GM18508 (cell line): ENCODE data around the gene AKAP10.
"Not testable (repeated sequence)": the region's sequence is repeated elsewhere in the genome, so short reads cannot be mapped to it uniquely, and the experiment has no call there.

ENCODE experiments used
- ATAC-seq: cut with Tn5 transposase; IDR thresholded peaks from one replicate; pipeline ENCODE4 v1.9.1; 2021; ENCODE audit warnings: moderate number of reproducible peaks; ENCODE audit not compliant: insufficient read depth, unreplicated experiment

AKAP10 gene

DNA sequence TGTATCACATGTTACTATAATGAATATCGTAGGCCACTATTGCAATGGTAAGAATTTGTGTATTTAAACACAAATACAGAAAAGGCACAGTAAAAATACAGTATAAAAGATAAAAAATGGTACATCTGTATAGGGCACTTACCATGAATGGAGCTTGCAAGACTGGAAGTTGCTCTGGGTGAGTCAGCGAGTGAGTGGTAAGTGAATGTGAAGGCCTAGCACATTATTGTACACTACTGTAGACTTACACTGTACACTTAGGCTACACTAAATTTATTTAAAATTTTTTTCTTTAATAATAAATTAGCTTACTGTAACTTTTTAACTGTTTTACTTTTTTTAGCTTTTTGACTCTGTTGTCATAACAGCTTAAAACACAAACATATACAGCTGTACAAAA lies 42.5 kb downstream of the AKAP10 start:
- ATAC-seq: no peak

- ATAC-seq: no peak
Measured at GRCh38 chr17:19933628-19934027, 44.0 kb downstream of the AKAP10 start.

GRCh38 chr17:19933221-19933620 lies 44.4 kb downstream of the AKAP10 start:
- no peak for ATAC-seq

- ATAC-seq: no peak
Measured at GRCh38 chr17:19928299-19928698, 49.3 kb downstream of the AKAP10 start.

DNA sequence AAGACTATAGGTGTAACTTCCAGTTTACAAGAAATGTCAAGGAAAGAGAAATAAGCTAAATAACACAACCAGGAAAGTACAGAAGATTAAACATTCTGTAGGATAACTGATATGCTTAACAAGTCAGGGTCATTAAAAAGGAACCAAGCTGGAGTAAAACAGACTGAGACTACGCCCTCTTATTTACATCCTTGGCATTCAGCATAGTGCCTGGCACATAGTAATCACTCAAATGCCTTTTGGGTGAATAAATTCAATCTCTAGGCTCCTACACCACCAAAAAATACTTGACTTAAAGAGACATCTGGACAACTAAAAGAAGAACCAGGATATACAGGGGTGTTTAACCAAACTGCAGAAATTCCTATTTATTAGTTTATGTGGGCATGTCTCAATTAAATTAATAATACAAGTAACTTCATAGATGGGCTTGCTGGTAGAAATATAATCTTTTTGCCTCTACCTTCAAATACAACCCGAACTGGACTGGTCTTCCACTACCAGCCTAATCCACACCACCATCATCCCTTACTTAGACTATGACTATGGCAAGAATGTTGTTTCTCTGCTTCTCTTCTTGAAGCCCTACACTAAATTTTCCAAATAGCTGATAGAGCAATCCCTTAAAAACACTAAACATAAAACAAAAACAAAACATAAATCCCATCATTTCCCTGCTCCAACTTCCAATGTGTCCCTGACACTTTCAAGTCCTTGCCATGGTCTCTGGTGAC lies 62.2 kb downstream of the AKAP10 start:
- no peak for ATAC-seq

DNA sequence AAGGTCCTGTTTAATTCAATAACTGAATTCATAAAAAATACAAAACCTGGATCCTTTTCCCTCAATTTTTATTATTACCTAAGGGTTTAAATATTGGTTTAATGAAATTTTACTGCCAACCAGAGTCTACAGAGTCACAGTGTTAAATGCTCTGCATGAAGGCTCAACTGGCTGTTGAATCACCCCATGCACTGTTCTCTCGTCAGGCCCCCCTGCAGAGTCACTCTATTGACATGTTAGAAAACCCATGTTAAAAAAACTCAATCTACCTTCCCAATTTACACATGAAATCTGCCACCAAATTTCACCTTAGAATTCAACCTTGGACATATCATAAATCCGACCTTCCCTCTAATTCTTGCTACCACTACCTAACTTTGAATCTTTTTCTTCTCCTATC lies 66.6 kb downstream of the AKAP10 start:
- no peak for ATAC-seq

GRCh38 chr17:19909139-19909538 lies 68.5 kb downstream of the AKAP10 start:
- no peak for ATAC-seq

GRCh38 chr17:19905502-19905901 lies 72.1 kb downstream of the AKAP10 start:
- no peak for ATAC-seq

- no peak for ATAC-seq
Measured at GRCh38 chr17:19904924-19905323, 72.7 kb downstream of the AKAP10 start.

DNA sequence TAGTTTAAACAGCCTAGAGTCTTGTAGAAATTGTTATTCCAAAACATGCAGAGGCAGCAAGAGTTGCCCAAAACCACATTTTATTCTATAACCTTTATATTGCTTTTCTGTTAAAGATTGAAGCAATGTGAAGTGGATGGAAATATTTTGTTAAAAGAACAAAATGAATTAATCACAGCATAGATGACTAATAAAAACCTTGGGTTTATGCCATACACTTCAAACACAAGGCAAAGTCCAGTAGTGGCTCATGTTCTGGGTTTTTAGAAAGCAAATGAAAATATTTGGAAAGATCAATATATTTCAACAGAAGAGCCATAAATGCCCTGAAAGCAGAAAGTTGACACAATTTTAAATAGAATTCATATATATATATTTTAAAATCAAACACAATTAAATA lies 73.2 kb downstream of the AKAP10 start:
- no peak for ATAC-seq

DNA sequence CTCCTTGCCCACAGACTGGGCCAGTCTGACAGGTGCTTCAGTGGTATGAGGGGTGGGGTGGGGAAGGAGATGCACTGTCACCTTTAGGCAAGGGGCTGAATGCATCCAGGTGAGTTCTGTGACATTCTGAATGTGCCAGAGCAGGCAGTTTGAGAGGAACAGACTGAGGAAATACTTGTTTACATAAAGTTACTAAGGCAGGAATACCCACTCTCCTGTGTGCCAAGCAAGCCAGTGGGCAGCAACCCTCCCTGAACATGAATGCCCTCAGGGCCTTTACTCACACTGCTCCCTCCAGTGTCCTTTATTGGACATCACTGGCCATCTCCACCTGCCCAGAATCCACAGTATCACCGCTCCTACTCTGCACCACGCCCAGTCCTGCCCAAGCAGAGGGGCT lies 76.8 kb downstream of the AKAP10 start:
- ATAC-seq: no peak

DNA sequence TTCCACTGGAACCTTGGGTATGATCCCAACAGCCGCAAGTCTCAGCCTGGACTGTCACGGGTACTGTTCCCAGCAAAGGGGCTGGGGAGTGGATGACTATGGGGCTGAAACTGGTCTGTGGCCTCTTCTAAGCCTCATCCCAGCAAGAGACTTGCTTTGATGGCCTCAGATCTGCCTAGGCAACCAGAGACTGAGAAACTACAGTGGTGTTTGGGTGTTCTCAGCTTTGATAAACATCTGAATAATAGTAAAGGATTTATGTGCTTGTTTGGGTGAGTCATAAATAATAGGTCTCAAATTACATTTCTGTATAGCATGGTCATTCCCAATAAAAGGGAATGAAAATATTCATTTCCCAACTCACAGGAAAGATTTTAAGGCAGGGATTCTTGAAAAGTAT lies 79.7 kb downstream of the AKAP10 start:
- no peak for ATAC-seq

DNA sequence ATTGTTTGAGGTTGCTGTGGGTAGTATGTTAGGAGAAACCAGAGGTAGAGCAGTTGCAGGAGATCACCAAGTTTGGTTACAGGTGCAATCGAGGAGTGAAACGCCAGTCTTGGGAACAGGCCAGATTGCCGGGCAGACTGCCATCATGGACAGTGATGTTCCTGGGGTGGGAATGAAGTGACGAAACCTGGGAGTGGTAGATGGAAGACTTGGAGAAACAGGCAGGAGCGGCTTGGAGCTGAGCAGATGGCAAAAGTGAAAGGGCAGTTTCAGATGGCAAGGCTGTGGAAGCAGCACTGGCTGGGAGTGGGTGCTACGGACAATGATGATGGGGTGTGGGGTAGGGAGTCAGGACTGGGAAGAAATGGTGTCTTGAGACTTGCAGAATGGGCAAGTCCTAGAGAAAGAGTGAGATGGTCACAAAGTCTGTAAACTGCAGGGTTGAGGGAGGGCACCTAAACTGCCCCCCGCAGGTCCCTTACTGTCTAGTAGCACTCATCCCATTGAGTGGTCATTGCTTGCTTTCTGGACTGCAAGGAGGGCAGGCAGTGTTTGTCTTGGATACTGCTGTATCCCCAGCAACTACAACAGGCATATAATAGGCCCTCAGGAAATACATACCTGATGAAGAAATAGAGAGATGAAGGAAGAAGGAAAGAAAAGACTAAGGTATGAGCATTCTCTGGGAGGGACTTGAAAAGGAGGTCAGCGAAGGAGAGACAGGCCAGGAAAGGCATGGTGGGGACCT lies 80.4 kb downstream of the AKAP10 start:
- ATAC-seq: no peak

- no peak for ATAC-seq
Measured at GRCh38 chr17:19896679-19897078, 80.9 kb downstream of the AKAP10 start.

- ATAC-seq: not testable (repeated sequence)
Measured at GRCh38 chr17:19890554-19890953, 87.1 kb downstream of the AKAP10 start.

- ATAC-seq: not testable (repeated sequence)
Measured at GRCh38 chr17:19890001-19890400, 87.6 kb downstream of the AKAP10 start.

- no peak for ATAC-seq
Measured at GRCh38 chr17:19886116-19886515, 91.5 kb downstream of the AKAP10 start.

- no peak for ATAC-seq
Measured at GRCh38 chr17:19883537-19884215, 94.0 kb downstream of the AKAP10 start.

DNA sequence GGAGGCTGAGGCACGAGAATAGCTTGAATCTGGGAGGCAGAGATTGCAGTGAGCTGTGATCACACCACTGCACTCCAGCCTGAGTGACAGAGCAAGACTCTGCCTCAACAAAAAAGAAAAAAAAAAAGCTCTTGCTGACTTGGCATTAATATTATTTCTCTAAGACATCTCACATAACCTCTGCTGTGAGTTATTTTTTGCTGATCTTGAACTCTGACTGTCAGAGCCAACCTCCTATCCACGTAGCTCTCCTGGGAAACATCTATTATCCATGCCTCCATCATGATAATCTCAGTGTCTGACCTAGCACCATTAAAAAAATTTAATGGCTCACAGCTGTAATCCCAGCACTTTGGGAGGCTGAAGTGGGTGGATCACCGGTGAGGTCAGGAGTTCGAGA lies 97.2 kb downstream of the AKAP10 start:
- ATAC-seq: no peak

DNA sequence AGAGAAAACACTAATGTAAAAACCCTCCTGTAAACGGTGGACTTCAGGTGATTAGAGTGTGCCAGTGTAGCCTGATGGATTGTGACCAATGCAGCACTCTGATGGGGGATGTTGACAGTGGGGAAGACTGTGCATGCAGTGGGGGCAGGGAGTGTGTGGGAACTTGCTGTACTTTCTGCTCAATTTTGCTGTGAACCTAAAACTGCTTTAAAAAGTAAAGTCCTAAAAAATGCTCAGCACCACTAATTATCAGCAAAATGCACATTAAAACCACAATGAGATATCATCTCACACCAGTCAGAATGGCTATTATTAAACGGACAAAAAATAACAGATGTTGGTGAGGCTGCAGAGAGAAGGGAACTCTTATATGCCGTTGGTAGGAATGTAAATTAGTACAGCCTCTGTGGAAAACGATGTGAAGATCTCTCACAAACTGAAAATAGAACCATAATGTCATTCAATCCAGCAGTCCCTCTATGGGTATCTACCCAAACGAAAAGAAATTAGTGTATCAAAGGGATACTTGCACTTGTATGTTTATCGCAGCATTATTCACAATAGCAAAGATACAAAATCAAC lies 100.2 kb downstream of the AKAP10 start:
- ATAC-seq: no peak
